ENCODE measurements around the gene NDUFA13. TPM values are rescaled to one million over a fixed set of nuclear protein-coding genes. Genes with fewer than 3 reads are reported as not detected.
A peak's percentile ranks its signal among the peaks of the same experiment; 100 is the strongest.

NDUFA13 gene
- total RNA-seq, 1 experiment from 2014 or later: 339 TPM

- no peak for DNase-seq (ENCODE audit: low read depth, low spot score)
- no peaks in the 10 kb centered on the region for H3K9me2 ChIP-seq (ENCODE audit: insufficient read depth)
- no peaks in the 10 kb centered on the region for H4K20me1 ChIP-seq (ENCODE audit: insufficient read depth)
- H3K36me3 ChIP-seq (ENCODE audit: control insufficient read depth in 1 of 2, insufficient read depth in 2 of 2, low read length in 2 of 2): no peaks in the 10 kb centered on the region
- no TSS peak for BruUV-seq (replicated peaks)
- peaks cover 12 to 34% of the 10 kb centered on the region in 2 experiments for H3K4me1 ChIP-seq (ENCODE audit: control insufficient read depth in 1 of 2, insufficient read depth in 2 of 2, low read length in 2 of 2)
- no peak overlapping the region for H3K4me2 ChIP-seq (ENCODE audit: low read length)
- H3K27me3 ChIP-seq (ENCODE audit: insufficient read depth, low read length): no peaks in the 10 kb centered on the region
- H3K27ac ChIP-seq (ENCODE audit: low read depth, low read length): no peak overlapping the region; the same call in 1 of the 2 replicates
- no peaks in the 10 kb centered on the region for H3K79me2 ChIP-seq (ENCODE audit: insufficient read depth, low read length)
- no peak for ATAC-seq
- RAD21 ChIA-PET (ENCODE audit: low non-redundant PET in 1 of 2, low total read pairs in 2 of 2, uncharacterized antibody in 2 of 2, unreplicated experiment in 2 of 2): no interaction called here
- H3K4me3 ChIP-seq (replicated peaks in 1 of 2; ENCODE audit: low read depth in 1 of 2, low read length in 2 of 2): no peak overlapping the region
- intact Hi-C loops (cut with micrococcal nuclease): loop anchor here (10.0 kb wide), 1 partner anchor 235 kb away; no protein-coding TSS in a partner anchor
- no peak overlapping the region for H2AFZ ChIP-seq (ENCODE audit: low read depth, low read length, poor library complexity, severe bottlenecking)
- TF ChIP-seq YY1 (IDR thresholded peaks at IDR 0.05; ENCODE audit: extremely low read depth, insufficient replicate concordance, low read depth, low read length) (no peak), EGR1 (IDR thresholded peaks at IDR 0.05; ENCODE audit: low read depth) (no peak), POLR2AphosphoS5 (IDR thresholded peaks at IDR 0.05; ENCODE audit: low read depth, low read length) (no peak), ZNF274 (IDR thresholded peaks at IDR 0.05; ENCODE audit: low read depth, low read length) (no peak), RAD21 (IDR thresholded peaks at IDR 0.05; ENCODE audit: low read depth) (no peak)
- H3K9me3 ChIP-seq (ENCODE audit: control insufficient read depth in 1 of 2, insufficient read depth in 1 of 2, low read depth in 1 of 2, low read length in 2 of 2): no peaks in the 10 kb centered on the region
- H3K9ac ChIP-seq (ENCODE audit: low read length): no peak overlapping the region
- CTCF ChIA-PET: interaction anchor here (2.8 kb wide), 1 partner anchor 14 kb away, joined by 52 read pairs; no protein-coding TSS in a partner anchor
- POLR2A ChIA-PET: no interaction called here
These were observed 23.7 kb downstream of the NDUFA13 start for GRCh38 chr19:19539698-19540063.

GRCh38 chr19:19540064-19540714 is 24.2 kb downstream of the NDUFA13 start:
- Histone ChIP-seq H3K36me3 (ENCODE audit: control insufficient read depth in 1 of 2, insufficient read depth in 2 of 2, low read length in 2 of 2) (no peaks in the 10 kb centered on the region), H3K9ac (ENCODE audit: low read length) (peak overlapping the region; percentile 74)
- ATAC-seq: peak; percentile 67

More at GRCh38 chr19:19540064-19540714, 24.2 kb downstream of the NDUFA13 start:
- peak overlapping the region; percentile 53 to 64 for H3K4me3 ChIP-seq (replicated peaks in 1 of 2; ENCODE audit: low read depth in 1 of 2, low read length in 2 of 2)
- H3K4me1 ChIP-seq (ENCODE audit: control insufficient read depth in 1 of 2, insufficient read depth in 2 of 2, low read length in 2 of 2): peaks cover 12 to 34% of the 10 kb centered on the region in 2 experiments
- H4K20me1 ChIP-seq (ENCODE audit: insufficient read depth): no peaks in the 10 kb centered on the region
- no TSS peak for BruUV-seq (replicated peaks)
- no peaks in the 10 kb centered on the region for H3K9me3 ChIP-seq (ENCODE audit: control insufficient read depth in 1 of 2, insufficient read depth in 1 of 2, low read depth in 1 of 2, low read length in 2 of 2)
- H3K27me3 ChIP-seq (ENCODE audit: insufficient read depth, low read length): no peaks in the 10 kb centered on the region
- peak overlapping the region; percentile 65 for H2AFZ ChIP-seq (ENCODE audit: low read depth, low read length, poor library complexity, severe bottlenecking)
- POLR2A ChIA-PET: interaction anchor here (1.2 to 1.3 kb wide), 2 partner anchors 24 to 124 kb away, joined by 3 read pairs; partner anchors contain the start of gene ATP13A1
- H3K79me2 ChIP-seq (ENCODE audit: insufficient read depth, low read length): no peaks in the 10 kb centered on the region
- CTCF ChIA-PET: interaction anchor here (0.6 to 2.8 kb wide), 2 partner anchors 14 to 195 kb away, joined by 3 to 52 read pairs; no protein-coding TSS in a partner anchor
- H3K4me2 ChIP-seq (ENCODE audit: low read length): peak overlapping the region; percentile 99
- no peak overlapping the region; the same call in 1 of the 2 replicates for H3K27ac ChIP-seq (ENCODE audit: low read depth, low read length)
- intact Hi-C loops (cut with micrococcal nuclease): loop anchor here (10.0 kb wide), 1 partner anchor 235 kb away; no protein-coding TSS in a partner anchor
- peak; percentile 80 for DNase-seq (ENCODE audit: low read depth, low spot score)
- TF ChIP-seq POLR2A (IDR thresholded peaks at IDR 0.05; ENCODE audit: borderline replicate concordance, extremely low read depth, insufficient read depth, insufficient read length): no peak
- TF ChIP-seq TCF7L2 (IDR thresholded peaks at IDR 0.05; ENCODE audit: borderline replicate concordance, extremely low read depth, insufficient read depth, insufficient read length): peak; percentile 45
- no peak for TF ChIP-seq EZH2 (IDR thresholded peaks at IDR 0.05)
- no peak; the same call in 1 of the 2 replicates for TF ChIP-seq SP1 (IDR thresholded peaks at IDR 0.05; ENCODE audit: low read depth)
- no peak; the same call in 1 of the 2 replicates for TF ChIP-seq CBX3 (IDR thresholded peaks at IDR 0.05; ENCODE audit: low read depth)
- TF ChIP-seq, protein P1, sequence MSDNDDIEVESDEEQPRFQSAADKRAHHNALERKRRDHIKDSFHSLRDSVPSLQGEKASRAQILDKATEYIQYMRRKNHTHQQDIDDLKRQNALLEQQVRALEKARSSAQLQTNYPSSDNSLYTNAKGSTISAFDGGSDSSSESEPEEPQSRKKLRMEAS (IDR thresholded peaks at IDR 0.05): peak; percentile 93
- no peak for TF ChIP-seq YY1 (IDR thresholded peaks at IDR 0.05; ENCODE audit: extremely low read depth, insufficient replicate concordance, low read depth, low read length)
- RAD21 ChIA-PET (ENCODE audit: low non-redundant PET in 1 of 2, low total read pairs in 2 of 2, uncharacterized antibody in 2 of 2, unreplicated experiment in 2 of 2): no interaction called here
- no peaks in the 10 kb centered on the region for H3K9me2 ChIP-seq (ENCODE audit: insufficient read depth)

Data from HCT116 (cell line).